ENCODE results near the gene LGALS4.
"Not testable (repeated sequence)": the region's sequence is repeated elsewhere in the genome, so short reads cannot be mapped to it uniquely, and the experiment has no call there.

Gene LGALS4, protein sequence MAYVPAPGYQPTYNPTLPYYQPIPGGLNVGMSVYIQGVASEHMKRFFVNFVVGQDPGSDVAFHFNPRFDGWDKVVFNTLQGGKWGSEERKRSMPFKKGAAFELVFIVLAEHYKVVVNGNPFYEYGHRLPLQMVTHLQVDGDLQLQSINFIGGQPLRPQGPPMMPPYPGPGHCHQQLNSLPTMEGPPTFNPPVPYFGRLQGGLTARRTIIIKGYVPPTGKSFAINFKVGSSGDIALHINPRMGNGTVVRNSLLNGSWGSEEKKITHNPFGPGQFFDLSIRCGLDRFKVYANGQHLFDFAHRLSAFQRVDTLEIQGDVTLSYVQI

DNA sequence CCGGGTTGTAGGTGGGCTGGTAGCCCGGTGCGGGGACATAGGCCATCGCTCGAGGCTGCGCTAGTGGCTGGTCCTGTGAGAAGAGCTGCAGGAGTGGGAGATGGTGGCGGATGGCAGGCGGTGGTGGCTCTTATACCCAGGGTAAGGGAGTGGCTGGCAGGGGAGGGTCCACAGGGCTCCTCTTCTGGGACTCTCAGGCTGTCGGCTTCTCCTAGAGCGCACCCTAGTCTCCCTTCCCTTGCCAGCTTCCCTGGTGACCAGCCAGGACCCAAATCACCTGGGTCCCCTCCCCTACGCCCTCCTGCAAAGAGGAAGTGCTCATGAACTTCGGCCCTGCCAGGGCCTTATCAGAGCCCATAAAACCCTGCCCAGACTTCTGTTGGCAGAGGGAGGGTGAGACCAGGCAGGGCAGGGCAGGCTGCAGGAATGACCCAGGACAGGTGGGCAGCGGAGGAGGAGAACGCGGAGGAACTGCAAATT is at the start of gene LGALS4:
TSS of gene LGALS4 (minus strand) at position 105 of the 480 bp plus-strand sequence. CDS start at position 46, 59 bp downstream.
- no peak for DNase-seq

DNA sequence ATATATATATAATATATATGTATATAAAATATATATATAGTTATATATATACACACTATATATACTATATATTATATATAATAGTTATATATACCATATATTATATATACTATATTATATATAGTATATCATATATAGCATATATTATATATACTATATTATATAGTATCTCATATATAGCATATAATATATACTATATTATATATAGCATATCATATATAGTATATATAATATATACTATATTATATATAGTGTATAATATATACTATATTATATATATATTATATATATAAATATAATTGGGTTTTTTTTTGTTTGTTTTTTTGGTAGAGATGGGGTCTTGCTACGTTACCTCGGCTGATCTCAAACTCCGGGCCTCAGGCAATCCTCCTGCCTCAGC is 48.6 kb upstream of the LGALS4 start:
- DNase-seq = no peak

DNA sequence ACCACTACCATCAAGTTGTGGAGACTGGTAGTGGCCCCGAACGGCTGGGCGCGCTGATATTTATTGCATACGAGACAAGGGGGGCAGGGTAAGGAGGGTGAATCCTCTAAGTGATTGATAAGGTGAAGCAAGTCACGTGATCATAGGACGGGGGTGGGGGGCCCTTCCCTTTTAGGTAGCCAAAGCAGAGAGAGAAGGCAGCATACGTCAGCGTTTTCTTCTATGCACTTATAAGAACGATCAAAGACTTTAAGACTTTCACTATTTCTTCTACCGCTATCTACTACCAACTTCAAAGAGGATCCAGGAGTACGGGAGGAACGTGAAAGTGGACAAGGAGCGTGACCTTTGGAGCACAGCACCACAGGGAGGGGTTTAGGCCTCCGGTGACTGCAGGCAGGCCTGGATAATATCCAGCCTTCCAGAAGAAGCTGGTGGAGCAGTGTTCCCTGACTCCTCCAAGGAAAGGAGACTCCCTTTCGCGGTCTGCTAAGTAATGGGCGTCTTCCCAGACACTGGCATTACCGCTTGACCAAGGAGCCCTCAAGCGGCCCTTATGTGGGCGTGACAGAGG is 47.0 kb upstream of the LGALS4 start:
- DNase-seq = not testable (repeated sequence)

DNA sequence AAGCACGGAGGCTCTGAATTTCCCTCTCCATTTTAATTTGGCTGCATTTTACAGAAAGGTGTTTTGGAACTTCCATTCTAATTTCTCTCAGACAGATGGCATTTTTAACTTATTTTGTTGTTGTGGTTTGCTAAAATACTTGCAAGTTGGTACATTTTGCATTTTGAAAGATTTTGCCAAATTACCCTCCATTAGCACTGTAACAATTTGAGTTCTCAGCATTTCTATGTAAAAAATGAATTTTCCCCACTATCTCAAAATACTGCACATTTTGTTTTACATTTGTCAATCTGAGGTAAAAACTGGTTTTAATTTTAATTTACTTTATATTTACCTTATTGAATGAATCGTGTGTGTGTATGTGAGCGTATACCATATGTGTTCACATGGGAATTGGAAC is 44.1 kb upstream of the LGALS4 start:
- DNase-seq = no peak

DNA sequence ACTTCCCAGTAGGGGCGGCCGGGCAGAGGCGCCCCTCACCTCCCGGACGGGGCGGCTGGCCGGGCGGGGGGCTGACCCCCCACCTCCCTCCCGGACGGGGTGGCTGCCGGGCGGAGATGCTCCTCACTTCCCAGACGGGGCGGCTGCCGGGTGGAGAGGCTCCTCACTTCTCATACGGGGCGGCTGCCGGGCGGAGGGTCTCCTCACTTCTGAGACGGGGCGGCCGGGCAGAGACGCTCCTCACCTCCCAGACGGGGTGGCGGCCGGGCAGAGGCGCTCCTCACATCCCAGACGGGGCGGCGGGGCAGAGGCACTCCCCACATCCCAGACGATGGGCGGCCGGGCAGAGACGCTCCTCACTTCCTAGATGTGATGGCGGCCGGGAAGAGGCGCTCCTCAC is 43.0 kb upstream of the LGALS4 start:
- DNase-seq = not testable (repeated sequence)

DNA sequence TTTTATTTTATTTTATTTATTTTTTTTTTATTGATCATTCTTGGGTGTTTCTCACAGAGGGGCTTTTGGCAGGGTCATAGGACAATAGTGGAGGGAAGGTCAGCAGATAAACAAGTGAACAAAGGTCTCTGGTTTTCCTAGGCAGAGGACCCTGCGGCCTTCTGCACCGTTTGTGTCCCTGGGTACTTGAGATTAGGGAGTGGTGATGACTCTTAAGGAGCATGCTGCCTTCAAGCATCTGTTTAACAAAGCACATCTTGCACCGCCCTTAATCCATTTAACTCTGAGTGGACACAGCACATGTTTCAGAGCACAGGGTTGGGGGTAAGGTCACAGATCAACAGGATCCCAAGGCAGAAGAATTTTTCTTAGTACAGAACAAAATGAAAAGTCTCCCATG is 42.2 kb upstream of the LGALS4 start:
- not testable (repeated sequence) for DNase-seq

DNA sequence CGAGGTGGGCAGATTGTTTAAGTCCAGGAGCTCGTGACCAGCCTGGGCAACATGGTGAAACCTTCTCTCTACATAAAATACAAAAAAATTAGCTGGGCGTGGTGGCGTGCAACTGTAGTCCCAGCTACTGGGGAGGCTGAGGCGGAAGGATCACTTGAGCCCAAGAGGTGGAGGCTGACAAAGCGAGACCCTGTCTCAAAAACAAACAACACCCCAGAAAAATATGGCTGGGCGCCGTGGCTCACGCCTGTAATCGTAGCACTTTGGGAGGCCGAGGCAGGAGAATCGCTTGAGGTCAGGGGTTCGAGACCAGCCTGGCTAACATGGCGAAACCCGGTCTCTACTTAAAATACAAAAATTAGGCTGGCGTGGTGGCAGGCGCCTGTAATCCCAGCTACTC is 40.5 kb upstream of the LGALS4 start:
- DNase-seq = no peak

DNA sequence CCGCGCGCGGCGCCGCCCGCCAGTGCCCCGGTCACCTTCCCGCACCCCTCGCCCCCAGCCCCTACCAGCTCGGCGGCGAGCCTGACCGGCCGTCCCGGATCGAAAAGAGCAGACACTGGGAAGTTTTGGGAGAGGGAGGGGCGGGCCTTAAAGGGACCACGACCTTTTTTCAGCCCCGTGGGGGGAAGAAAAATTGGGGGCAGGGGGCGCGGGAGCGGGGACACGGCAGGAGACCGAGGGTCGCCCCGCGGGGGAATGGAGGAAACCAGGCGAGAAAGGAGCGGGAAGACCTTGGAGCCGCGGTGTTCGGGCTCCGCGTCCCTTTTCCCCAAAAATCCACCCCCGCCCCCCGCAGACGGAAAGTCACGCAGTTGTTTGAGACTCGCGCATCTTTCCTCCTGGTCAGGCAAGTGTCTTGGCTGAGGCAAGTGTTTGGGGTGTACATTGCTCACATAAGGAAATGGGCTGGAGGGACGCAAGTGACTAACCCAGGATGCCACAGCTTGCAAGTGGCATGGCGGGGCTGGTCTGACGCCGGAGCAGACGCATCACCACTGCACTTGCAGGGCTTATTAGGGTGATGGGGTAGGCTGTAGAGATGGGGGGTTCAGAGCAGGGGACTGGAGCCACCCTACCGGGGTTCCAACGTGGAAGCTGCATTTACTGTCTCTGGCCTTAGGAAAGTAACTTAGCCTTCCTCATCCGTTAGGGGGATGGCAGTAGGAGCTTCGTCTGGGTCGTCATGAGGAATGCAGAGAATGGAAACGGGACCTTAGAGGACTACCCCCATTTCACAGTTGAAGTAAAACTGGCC is 39.7 kb upstream of the LGALS4 start:
- DNase-seq = peak; percentile 57

DNA sequence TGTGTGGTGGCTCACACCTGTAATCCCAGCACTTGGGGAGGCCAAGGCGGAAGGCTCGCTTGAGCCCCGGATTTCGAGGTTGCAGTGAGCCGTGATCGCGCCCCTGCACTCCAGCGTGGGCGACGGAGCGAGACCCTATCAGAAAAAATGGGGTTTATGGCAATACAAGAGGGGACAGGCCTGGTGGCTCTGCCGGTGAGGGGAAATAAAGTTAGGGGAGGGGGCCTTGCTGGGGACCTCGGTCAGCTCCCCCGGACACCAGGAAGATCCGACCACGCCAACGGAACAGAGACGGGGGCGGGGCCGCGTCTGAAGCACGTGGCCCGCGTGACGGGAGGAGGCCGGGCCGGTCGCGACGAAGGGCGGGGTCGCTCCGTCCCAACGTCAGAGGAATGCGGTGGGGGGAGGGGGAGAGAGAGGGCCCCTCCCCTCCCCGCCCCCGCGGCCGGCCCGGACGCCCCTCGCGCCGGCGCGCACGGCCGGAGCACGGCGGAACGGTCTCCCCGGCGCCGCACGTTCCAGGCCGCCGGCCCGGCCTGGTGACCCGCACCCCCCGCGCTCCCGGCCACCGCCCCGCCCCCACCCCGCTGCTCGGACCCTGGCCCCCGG is 39.0 kb upstream of the LGALS4 start:
- DNase-seq = peak; percentile 90

DNA sequence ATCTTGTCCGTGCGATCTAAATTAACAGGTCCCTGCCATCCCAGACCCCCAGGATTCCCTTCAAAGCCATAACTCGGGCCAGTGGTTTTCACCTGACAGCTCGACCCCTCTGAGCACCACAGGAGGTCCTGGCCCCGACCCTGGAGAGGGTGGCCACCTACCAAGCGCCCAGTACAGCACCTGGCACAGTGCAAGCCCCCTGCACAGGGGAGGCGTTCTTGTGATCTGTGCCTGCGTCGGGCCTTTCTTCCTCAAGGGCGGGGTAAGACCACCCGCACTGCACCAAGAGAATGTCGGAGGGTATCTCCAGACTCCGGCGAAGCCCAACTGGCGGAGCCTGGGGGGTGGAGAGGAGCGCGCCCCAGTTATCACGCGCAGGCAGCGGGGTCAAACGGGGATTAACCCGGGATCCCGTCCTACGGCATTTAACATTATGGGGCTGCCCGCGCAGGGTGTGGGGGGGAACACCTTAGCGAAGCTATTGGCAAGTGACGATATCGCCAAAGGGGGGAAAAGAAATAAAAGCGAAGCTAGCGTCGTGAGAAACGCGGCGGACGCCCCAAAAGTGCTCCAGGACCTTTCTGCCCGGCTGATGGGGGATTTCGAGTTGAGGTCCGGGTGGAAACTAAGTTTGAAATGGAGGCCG is 38.4 kb upstream of the LGALS4 start:
- peak; percentile 49 for DNase-seq

DNA sequence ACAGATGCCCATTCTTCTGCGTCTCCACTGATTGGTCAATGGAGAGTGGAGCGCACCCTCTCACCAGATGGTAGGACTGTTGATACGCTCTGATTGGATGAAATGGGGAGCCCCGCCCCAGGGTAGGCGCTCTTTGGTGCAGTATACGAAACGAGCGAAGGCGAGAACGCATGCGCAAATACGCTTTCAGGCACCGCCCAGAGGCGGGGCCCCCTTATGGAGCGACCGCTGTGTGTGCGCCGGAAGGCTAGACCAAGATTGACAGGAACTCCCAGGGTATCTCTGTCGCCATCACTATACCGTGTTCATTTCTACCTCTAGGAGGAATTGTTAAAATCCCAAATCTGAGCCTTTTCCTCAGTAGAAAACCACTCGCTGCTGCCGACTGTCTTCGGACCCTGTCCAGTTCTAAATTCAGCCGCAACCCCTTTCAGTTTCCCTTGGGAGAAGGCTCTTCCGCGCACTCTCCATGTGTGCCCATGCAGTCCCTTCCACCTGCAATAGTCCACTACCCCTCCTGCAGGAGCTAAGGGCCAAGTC is 37.8 kb upstream of the LGALS4 start:
- DNase-seq = peak; percentile 97

DNA sequence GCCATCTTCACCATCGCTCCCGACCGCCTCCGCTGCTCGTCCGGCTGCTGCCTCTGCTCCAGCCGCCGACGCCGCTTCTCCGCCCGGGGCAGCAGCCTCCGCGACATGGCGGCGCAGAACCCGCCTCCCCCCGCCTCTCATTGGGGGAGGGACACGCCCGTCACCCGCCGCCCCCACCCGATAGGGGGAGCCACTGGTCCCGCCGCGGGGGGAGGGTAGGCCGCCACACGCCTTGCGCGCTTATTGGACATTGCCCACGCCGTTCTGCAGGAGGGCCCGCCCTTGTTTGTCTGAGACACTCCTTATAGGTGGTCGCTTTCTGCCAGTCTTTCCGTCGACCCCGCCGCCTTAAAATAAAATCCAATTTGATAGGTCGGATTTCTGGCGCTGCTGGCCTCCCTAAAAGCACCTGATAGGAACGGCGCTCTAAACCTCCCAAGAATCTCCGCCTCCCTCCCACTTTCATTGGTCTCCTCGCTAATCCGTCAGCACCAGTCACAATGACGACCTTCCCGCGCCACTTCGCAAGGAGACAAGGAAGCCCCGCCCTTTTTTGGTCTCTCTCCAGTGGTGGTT is 37.2 kb upstream of the LGALS4 start, which contains the start of gene HNRNPL:
TSS of gene HNRNPL (minus strand) at position 127 of the 576 bp plus-strand sequence. CDS start at position 107, 20 bp downstream.
- peak; percentile 98 for DNase-seq

DNA sequence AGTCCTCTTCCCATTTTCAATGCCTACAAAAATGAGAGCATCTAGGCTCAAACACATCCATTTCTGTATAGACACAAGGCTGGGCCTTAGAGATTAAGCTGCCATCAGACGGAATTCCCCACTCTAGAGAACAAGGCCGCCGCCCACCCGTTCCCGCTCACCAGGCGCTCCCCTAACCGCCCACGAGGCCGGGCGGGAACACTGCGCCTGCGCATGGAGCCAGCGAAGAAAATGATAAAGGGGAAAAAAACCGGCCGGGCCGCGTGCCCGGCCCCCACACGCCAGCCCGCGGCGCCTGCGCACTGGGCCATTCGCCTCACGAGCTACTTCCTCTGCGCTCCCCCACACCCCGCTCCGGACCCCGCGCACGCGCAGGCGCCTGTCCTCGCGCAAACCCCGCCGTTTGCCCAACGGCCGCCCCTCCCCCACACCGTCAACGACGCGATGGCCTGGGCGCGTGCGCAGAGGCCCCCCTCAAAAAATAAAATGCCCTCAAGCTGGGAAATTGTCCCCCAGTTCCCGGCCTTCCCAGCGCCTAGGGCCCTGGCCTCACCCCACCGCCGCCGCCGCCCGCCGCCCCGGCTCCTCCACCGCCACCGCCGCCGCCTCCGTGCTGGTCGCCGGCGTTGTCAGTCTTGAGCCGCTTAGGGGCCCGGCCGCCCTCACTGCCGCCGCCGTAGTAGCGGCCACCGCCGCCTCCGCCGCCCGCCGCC is 36.6 kb upstream of the LGALS4 start:
- peak; percentile 100 for DNase-seq

DNA sequence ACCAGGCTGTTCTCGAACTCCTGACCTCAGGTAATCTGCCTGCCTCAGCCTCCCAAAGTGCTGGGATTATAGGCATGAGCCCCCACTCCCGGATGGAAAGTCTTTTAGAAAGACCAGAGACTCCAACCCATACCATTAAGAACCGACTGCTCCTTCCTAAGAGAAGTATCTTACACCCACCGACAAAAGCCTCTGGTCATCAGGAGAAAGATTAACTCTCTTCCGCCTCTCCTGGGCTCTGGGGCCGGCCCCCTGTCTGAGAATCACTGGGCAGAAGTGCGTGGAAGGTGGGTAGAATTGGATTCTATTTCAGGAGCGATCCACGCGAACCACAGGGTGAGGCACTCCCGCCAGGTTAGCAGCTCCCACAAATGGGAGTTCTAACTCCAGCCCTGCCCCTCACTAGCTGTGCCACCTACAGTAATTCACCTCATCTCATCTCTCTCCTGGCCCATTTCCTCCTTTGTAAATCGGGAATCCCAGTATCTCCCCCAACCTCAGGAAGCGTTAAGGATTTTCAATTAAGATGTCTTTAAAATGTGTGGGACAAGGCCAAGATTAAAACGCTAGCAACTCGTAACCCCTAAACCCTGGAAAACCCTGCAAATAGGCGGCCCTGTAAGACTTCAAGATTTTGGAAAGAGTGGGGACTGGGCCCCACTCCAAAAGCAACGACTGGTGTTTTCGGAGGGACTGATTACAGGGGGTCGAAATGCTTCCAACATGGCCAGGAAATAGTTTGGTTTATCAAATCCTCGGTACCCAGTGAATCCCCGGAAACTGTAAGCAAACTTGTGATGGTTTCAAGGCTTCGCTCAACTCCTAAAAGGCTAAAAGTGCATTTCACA is 35.8 kb upstream of the LGALS4 start:
- DNase-seq = no peak

DNA sequence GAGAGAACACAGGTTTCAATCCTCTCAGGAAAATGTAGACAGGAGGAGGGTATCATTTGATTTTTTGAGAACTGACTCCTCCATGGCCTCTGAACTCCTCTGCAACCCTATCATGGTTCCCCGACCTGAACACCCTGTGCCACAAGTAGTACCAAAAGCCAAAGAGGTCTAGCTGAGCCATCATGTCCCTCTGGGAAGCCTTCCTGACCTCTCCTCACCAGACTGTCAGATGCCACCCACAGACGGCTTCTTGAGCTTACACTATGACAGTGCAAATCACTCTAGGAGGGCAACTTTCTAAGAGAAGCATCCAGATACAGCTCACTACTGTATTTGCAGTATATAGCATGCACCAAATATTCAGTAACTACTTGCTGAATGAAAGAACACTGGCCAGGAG is 33.4 kb upstream of the LGALS4 start:
- no peak for DNase-seq

DNA sequence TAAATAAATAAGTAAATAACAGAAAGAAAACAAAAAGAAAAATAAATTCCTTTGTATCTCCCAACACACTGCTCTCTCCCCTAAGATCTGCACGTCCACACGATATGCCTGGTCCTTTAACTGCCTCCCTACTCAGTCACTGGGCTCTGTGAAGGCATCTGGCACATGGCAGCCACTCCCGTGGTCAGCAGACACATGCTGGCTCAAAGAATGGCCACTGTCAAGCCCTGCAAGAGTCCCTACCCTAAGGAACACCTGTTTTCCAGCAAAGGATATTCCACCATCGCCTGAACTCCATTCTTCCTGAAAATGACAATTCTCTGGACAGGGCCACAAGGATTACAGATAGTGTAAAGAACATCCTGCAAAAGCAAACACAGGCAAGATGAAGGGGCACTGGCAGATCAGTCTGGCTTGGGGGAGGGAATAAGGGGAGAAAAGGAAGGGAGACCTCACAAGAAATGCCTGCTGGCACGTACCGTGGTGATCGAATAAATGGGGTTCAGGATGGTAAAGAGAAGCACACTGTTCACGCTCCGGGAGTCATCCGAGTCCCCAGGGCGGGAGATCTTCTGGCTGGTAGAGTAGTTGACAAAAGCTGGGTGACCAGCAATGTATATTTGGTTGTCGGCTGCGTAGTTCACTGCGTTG is 32.8 kb upstream of the LGALS4 start:
- no peak for DNase-seq

DNA sequence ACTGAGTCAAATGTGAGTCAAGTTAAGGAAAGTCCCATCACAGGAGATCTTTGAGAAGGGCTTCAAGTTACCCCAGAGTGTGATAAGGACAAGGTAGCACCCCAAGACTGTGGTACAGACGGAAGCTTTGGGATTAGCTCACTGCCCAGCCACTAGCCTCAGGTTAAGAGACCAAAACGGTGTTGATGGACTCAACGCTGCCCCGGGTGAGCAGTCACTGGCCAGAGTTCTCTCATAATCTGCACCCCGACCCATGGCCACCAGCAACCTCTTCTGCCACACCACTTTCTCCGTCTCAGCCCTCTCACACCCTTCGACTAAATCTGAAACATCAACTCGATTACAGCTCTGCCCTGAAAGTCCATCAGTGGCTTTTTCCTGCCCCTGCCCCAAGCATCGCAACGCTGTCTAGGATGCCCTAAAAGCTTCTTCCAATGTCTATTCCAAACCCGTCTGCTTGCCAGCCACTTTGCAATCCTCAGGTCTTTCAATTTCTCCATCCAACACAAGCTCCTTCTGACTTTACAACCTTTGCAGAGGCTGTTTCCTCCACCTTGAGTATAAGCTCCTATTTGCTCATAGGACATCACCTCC is 31.4 kb upstream of the LGALS4 start:
- DNase-seq = no peak

DNA sequence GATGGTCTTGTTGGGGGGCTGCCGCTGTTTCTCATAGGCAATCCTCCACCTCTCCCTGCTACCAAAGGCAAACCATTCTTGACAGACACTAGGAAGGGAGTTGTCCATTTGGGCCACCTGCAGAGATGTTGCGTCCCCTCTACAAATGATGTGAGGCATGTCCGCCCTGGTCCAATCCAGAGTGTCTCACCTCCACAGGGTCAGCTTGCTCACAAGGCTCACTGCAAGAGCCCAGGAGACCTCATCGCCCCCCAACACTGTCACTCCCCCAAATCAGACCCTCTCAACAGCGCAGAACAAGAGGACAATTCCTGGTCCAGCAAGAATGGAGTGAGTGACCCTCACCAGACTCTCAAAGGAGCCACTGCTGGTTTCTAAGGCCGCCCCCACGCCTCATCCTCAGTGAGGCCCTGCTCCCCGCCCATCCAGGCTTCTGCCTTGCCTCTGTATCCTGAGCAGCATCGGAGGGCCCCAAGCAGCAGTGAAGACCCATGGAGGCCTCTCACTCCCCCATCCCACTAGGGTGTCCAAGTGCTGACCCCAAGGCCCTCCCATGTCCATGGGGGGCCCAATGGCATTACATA is 30.5 kb upstream of the LGALS4 start:
- no peak for DNase-seq

Measured in stimulated activated CD4-positive, alpha-beta T cell treated with anti-CD3 and anti-CD28 coated beads, Interleukin-4, amount 100 ng/mL, for 1 hour (primary cell).